GM21576 (cell line): ENCODE data around the gene ARPC5.

Experiments used
- ATAC-seq: cut with Tn5 transposase; IDR thresholded peaks from one replicate; pipeline ENCODE4 v1.9.1; 2021; ENCODE audit warnings: mild to moderate bottlenecking, moderate library complexity; ENCODE audit not compliant: unreplicated experiment

Gene ARPC5

GRCh38 chr1:183588827-183589226 lies 46.8 kb downstream of the ARPC5 start:
- ATAC-seq, result no peak

- ATAC-seq, result no peak
Measured at GRCh38 chr1:183586926-183587325, 48.7 kb downstream of the ARPC5 start.

- no peak for ATAC-seq
Measured at GRCh38 chr1:183586455-183586854, 49.1 kb downstream of the ARPC5 start.

GRCh38 chr1:183585038-183585437 lies 50.5 kb downstream of the ARPC5 start:
- no peak for ATAC-seq

- ATAC-seq, result no peak
Measured at GRCh38 chr1:183584147-183584546, 51.4 kb downstream of the ARPC5 start.

GRCh38 chr1:183583466-183583865 lies 52.1 kb downstream of the ARPC5 start:
- no peak for ATAC-seq

GRCh38 chr1:183582021-183582713 lies 53.4 kb downstream of the ARPC5 start:
- no peak for ATAC-seq

GRCh38 chr1:183580281-183580682 lies 55.3 kb downstream of the ARPC5 start:
- peak; percentile 52 for ATAC-seq

- no peak for ATAC-seq
Measured at GRCh38 chr1:183578856-183579255, 56.7 kb downstream of the ARPC5 start.

GRCh38 chr1:183577897-183578465 lies 57.6 kb downstream of the ARPC5 start:
- ATAC-seq, result no peak

- ATAC-seq, result no peak
Measured at GRCh38 chr1:183576537-183576936, 59.0 kb downstream of the ARPC5 start.

GRCh38 chr1:183575606-183576005 lies 60.0 kb downstream of the ARPC5 start:
- no peak for ATAC-seq

- no peak for ATAC-seq
Measured at GRCh38 chr1:183572721-183573120, 62.9 kb downstream of the ARPC5 start.

GRCh38 chr1:183571678-183572268 lies 63.8 kb downstream of the ARPC5 start:
- ATAC-seq, result no peak
